Central memory CD8-positive, alpha-beta T cell (primary cell): ENCODE data around the gene GIGYF1.
A peak's percentile ranks its signal among the peaks of the same experiment; 100 is the strongest.

ENCODE experiments used
- ATAC-seq: fragments of 150-1000 bp; cut with Tn5 transposase; replicated peaks from 2 replicates; pipeline ENCODE4 v1.10.0; 2022; ENCODE audit warnings: mild to moderate bottlenecking, moderate FRiP score, moderate number of reproducible peaks; ENCODE audit not compliant: poor library complexity, severe bottlenecking; ENCODE audit errors: extremely low read depth
- DNase-seq, 2 donors: peaks; one replicate each; pipeline ENCODE4 v3.0.0; 2021; ENCODE audit warnings: low spot score in 2 of 2
- H3K27ac Mint-ChIP-seq: one replicate; pipeline ENCODE4 v1.8.0; 2022; ENCODE audit warnings: low read depth, mild to moderate bottlenecking, moderate library complexity, mixed read lengths
- H3K27me3 Mint-ChIP-seq: one replicate; pipeline ENCODE4 v1.8.0; 2022; ENCODE audit warnings: mixed read lengths
- H3K36me3 Mint-ChIP-seq: one replicate; pipeline ENCODE4 v1.8.0; 2022; ENCODE audit warnings: mild to moderate bottlenecking, moderate library complexity, mixed read lengths; ENCODE audit not compliant: insufficient read depth
- H3K4me1 Mint-ChIP-seq: one replicate; pipeline ENCODE4 v1.8.0; 2022; ENCODE audit warnings: mixed read lengths
- H3K4me3 Mint-ChIP-seq: one replicate; pipeline ENCODE4 v1.8.0; 2022; ENCODE audit warnings: mild to moderate bottlenecking, moderate library complexity, mixed read lengths
- H3K9me3 Mint-ChIP-seq: one replicate; pipeline ENCODE4 v1.8.0; 2022; ENCODE audit warnings: mixed read lengths

Gene GIGYF1

DNA sequence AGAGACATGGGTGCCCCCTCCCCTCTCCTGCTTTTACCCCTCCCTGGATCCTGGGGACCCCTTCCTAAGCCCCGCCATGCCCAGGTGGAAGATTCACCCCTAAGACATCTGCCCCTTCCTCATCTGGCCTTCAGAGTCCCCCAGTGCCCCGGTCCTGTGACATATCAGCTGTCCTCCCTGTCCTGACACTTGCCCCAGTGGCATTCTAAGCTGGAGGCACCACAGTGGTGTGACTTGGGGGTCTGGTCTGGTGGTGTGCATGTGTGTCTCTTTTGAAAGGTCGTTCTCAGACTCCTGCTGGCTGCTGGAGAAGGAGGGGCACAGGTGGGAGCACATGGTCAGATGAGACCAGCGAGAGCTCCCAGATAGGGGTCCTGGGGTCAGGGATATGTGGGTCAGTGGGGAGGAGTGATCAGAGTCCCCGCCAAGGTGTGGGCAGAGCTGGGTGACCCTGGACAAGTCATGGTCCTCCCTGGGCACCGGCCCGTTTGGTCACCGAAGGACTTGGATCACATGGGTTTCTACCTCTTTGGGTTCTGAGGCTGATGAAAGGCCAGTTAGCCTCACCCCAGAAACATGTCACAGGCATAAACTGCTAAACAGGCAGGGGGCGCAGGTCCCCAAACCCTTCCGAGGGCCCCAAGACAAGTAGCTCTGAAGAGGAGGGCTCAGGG lies 52.1 kb downstream of the GIGYF1 start:
- Mint-ChIP-seq H3K36me3 (no peaks in the 10 kb centered on the region), H3K9me3 (no peaks in the 10 kb centered on the region), H3K27ac (no peak overlapping the region), H3K4me1 (no peaks in the 10 kb centered on the region), H3K27me3 (peaks cover 18% of the 10 kb centered on the region), H3K4me3 (no peak overlapping the region)
- ATAC-seq (no peak), DNase-seq (no peak)

DNA sequence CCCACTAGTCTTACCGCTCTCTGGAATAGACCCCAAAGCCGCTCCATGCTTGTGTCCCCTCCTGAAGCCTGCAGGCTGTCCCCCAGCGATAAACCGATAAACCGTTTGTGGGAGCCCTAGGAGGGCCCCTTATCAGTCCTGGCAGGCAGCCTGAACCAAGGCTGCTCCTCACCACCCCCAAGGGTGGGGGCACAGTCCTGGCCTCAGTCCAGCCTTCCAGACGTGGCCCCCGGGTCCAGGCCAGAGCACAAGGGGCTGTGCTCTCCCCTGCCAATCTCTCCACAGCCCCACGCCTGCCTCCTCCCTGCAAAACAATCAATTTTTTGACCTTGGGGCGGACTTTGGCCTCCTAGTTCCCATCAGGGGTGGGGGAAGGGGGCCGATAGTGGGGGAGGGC lies 52.6 kb downstream of the GIGYF1 start, which contains the start of gene TFR2:
Gene TFR2 (minus strand): TSS at position 90 of the 397 bp plus-strand sequence. CDS start 43 bp downstream, at position 47.
- ATAC-seq (no peak), DNase-seq (no peak)
- Mint-ChIP-seq H3K27ac (no peak within 1 kb of the TSS), H3K4me3 (no peak within 1 kb of the TSS), H3K4me1 (no peaks in the 10 kb centered on the region), H3K9me3 (no peaks in the 10 kb centered on the region), H3K27me3 (peaks cover 16% of the 10 kb centered on the region), H3K36me3 (no peaks in the 10 kb centered on the region)

GRCh38 chr7:100640517-100641440 lies 53.3 kb downstream of the GIGYF1 start:
- Mint-ChIP-seq H3K4me3 (no peak overlapping the region), H3K27me3 (peaks cover 10% of the 10 kb centered on the region), H3K36me3 (no peaks in the 10 kb centered on the region), H3K4me1 (no peaks in the 10 kb centered on the region), H3K9me3 (no peaks in the 10 kb centered on the region), H3K27ac (no peak overlapping the region)
- no peak for ATAC-seq
- DNase-seq: no peak

- no peaks in the 10 kb centered on the region for H3K4me1 Mint-ChIP-seq
- DNase-seq (no peak), ATAC-seq (no peak)
- H3K27ac Mint-ChIP-seq: no peak overlapping the region
- H3K36me3 Mint-ChIP-seq: peaks cover 1% of the 10 kb centered on the region
- no peak overlapping the region for H3K4me3 Mint-ChIP-seq
- no peaks in the 10 kb centered on the region for H3K9me3 Mint-ChIP-seq
- peaks cover 2% of the 10 kb centered on the region for H3K27me3 Mint-ChIP-seq
Measured at GRCh38 chr7:100639995-100640516, 54.0 kb downstream of the GIGYF1 start.

- peak overlapping the region; percentile 80 for H3K27ac Mint-ChIP-seq
- peaks cover 27% of the 10 kb centered on the region for H3K4me1 Mint-ChIP-seq
- peaks cover 4% of the 10 kb centered on the region for H3K36me3 Mint-ChIP-seq
- H3K9me3 Mint-ChIP-seq: no peaks in the 10 kb centered on the region
- peak; percentile 24 to 43 for DNase-seq
- H3K4me3 Mint-ChIP-seq: peak overlapping the region; percentile 68
- ATAC-seq: peak; percentile 61
- H3K27me3 Mint-ChIP-seq: peaks cover 13% of the 10 kb centered on the region
Measured at GRCh38 chr7:100632951-100633717, 60.9 kb downstream of the GIGYF1 start.

DNA sequence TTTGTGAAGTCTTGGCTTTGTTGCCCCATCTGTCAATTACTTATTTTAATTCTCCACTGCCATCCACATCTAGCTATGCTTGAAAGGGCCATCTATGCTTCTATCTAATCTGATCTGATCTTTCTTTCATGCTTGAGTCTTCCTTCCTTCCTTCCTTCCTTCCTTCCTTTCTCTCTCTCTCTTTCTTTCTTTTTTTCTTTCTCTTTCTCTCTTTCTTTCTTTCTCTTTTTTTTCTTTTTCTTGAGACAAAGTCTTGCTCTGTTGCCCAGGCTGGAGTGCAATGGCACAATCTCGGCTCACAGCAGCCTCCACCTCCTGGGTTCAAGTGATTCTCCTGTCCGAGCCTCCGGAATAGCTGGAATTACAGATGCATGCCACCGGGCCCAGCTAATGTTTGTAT lies 64.0 kb downstream of the GIGYF1 start:
- Mint-ChIP-seq H3K4me3 (no peak overlapping the region), H3K36me3 (peaks cover 6% of the 10 kb centered on the region), H3K27ac (no peak overlapping the region), H3K27me3 (peaks cover 13% of the 10 kb centered on the region), H3K9me3 (no peaks in the 10 kb centered on the region), H3K4me1 (peaks cover 48% of the 10 kb centered on the region)
- DNase-seq: no peak
- no peak for ATAC-seq
